Sigmoid colon (tissue), 7 donors: ENCODE measurements around the gene PAWR. TPM values are rescaled to one million over a fixed set of nuclear protein-coding genes. Genes with fewer than 3 reads are reported as not detected.

Experiments used
- DNase-seq: peaks from one replicate; pipeline ENCODE4 v3.0.0-alpha.2; 2019
- H3K27ac ChIP-seq, 4 donors: fragments of 200-600 bp; sonication (generic); one replicate each; pipeline ENCODE4 v1.5.1; 2016 to 2019; ENCODE audit warnings: mild to moderate bottlenecking in 1 of 4
- H3K27me3 ChIP-seq, 3 donors: fragments of 200-600 bp; sonication (generic); one replicate each; pipeline ENCODE4 v1.5.1; 2019; ENCODE audit warnings: mild to moderate bottlenecking in 1 of 3
- H3K36me3 ChIP-seq, 4 donors: fragments of 200-600 bp; sonication (generic); one replicate each; pipeline ENCODE4 v1.5.1; 2016 to 2019
- H3K4me1 ChIP-seq, 4 donors: fragments of 200-600 bp; sonication (generic); one replicate each; pipeline ENCODE4 v1.5.1; 2017 to 2019
- H3K4me3 ChIP-seq, 4 donors: fragments of 200-600 bp; sonication (generic); one replicate each; pipeline ENCODE4 v1.5.1; 2017 to 2019; ENCODE audit warnings: mild to moderate bottlenecking in 2 of 4, moderate library complexity in 1 of 4
- H3K9me3 ChIP-seq, 4 donors: fragments of 200-600 bp in 3 of 4; sonication (generic) in 3 of 4; one replicate each; pipeline versions ENCODE4 v1.5.1 to v1.6.1; 2013 to 2019
- CTCF ChIP-seq, 4 experiments: fragments of 450-650 bp in 3 of 4; fragments of 200-600 bp in 1 of 4; IDR thresholded peaks; one replicate each; pipeline ENCODE4 v1.5.1; 2016 to 2019; ENCODE audit warnings: antibody characterized with exemption in 4 of 4, mild to moderate bottlenecking in 3 of 4, moderate library complexity in 2 of 4
- EP300 ChIP-seq, 4 donors: sonication (generic); formaldehyde crosslinking; IDR thresholded peaks; one replicate each; pipeline ENCODE4 v1.6.1; 2017; ENCODE audit warnings: antibody characterized with exemption in 4 of 4
- POLR2A ChIP-seq, 2 donors: fragments of 450-650 bp; IDR thresholded peaks; one replicate each; pipeline ENCODE4 v1.6.1; 2016; ENCODE audit warnings: antibody characterized with exemption in 2 of 2, mild to moderate bottlenecking in 2 of 2, moderate library complexity in 2 of 2
- POLR2AphosphoS5 ChIP-seq, 4 donors: sonication (generic); formaldehyde crosslinking; IDR thresholded peaks; one replicate each; pipeline ENCODE4 v1.6.1; 2017; ENCODE audit warnings: antibody characterized with exemption in 4 of 4
- WGBS, 2 donors: extraction: QIAGEN DNeasy Blood & Tissue Kit; methylation state at CpG; one replicate each; pipeline ENCODE4 v1.1.7; 2013; 5-methylcytosine and 5-hydroxymethylcytosine counted together
- intact Hi-C: fragments of 100-400 bp; cut with DNase I; formaldehyde crosslinking; loops from one replicate; pipeline ENCODE4 v1.15.1; 2023
- polyA plus RNA-seq, 3 donors: library from polyadenylated mRNA; stranded (reverse); fragments of 200-250 nt; gene quantifications; one replicate each; pipeline ENCODE4 v1.2.3, GENCODE V29; 2013
- total RNA-seq, 4 donors: library from RNA; depleted of rRNA; stranded (reverse); fragments of >200 nt; gene quantifications; one replicate each; pipeline ENCODE4 v1.1.0, GENCODE V29; 2016
- donor health status: healthy with polysubstance abuse.
- donor health status: Bipolar disorder and iron deficiency.
- donor health status: healthy.

PAWR gene
- total and polyA plus RNA-seq, 7 donors, result 7.8 to 53.5 (median 24.5) TPM

- Histone ChIP-seq H3K36me3 (peaks cover 0 to 10% (median 4%) of the 10 kb centered on the region in 4 donors), H3K4me3 (no peak overlapping the region), H3K27ac (no peak overlapping the region), H3K9me3 (no peaks in the 10 kb centered on the region), H3K4me1 (no peaks in the 10 kb centered on the region), H3K27me3 (no peaks in the 10 kb centered on the region)
- WGBS, 2 donors, result 74 to 91% methylated on average over 2 of the region's 2 CpGs
- no peak for DNase-seq
- intact Hi-C loops, result no loop called here
- no peak for TF ChIP-seq EP300 (IDR thresholded peaks at IDR 0.05)
- no peak for TF ChIP-seq CTCF (IDR thresholded peaks at IDR 0.05)
- no peak for TF ChIP-seq POLR2AphosphoS5 (IDR thresholded peaks at IDR 0.05)
- TF ChIP-seq POLR2A (IDR thresholded peaks at IDR 0.05), result no peak
These were observed 66.4 kb downstream of the PAWR start for GRCh38 chr12:79624378-79624777.

- H3K27ac ChIP-seq, result no peak overlapping the region
- intact Hi-C loops, result no loop called here
- no peak for TF ChIP-seq CTCF (IDR thresholded peaks at IDR 0.05)
- no peak for TF ChIP-seq EP300 (IDR thresholded peaks at IDR 0.05)
- TF ChIP-seq POLR2AphosphoS5 (IDR thresholded peaks at IDR 0.05), result no peak
- TF ChIP-seq POLR2A (IDR thresholded peaks at IDR 0.05), result no peak
- no peak for DNase-seq
- no peak overlapping the region for H3K4me3 ChIP-seq
- no peaks in the 10 kb centered on the region for H3K27me3 ChIP-seq
- H3K4me1 ChIP-seq, result no peaks in the 10 kb centered on the region
- 30 to 71% methylated on average over 3 of the region's 3 CpGs for WGBS, 2 donors
- H3K9me3 ChIP-seq, result no peaks in the 10 kb centered on the region
- H3K36me3 ChIP-seq, result peaks cover 0 to 10% (median 4%) of the 10 kb centered on the region in 4 donors
These were observed 70.7 kb downstream of the PAWR start for GRCh38 chr12:79619872-79620562.

GRCh38 chr12:79618848-79619404, 71.8 kb downstream of the PAWR start:
- Histone ChIP-seq H3K36me3 (peaks cover 0 to 10% (median 4%) of the 10 kb centered on the region in 4 donors), H3K4me3 (no peak overlapping the region), H3K27ac (no peak overlapping the region), H3K27me3 (no peaks in the 10 kb centered on the region), H3K4me1 (no peaks in the 10 kb centered on the region), H3K9me3 (no peaks in the 10 kb centered on the region)
- TF ChIP-seq POLR2A (IDR thresholded peaks at IDR 0.05), result no peak
- TF ChIP-seq EP300 (IDR thresholded peaks at IDR 0.05), result no peak
- no peak for TF ChIP-seq POLR2AphosphoS5 (IDR thresholded peaks at IDR 0.05)
- no peak for TF ChIP-seq CTCF (IDR thresholded peaks at IDR 0.05)
- no peak for DNase-seq
- 89 to 91% methylated on average over 2 of the region's 2 CpGs for WGBS, 2 donors
- intact Hi-C loops, result no loop called here

GRCh38 chr12:79617696-79618095, 73.1 kb downstream of the PAWR start:
- 96 to 97% methylated on average over 4 of the region's 4 CpGs for WGBS, 2 donors

More at GRCh38 chr12:79617696-79618095, 73.1 kb downstream of the PAWR start:
- Histone ChIP-seq H3K4me1 (no peaks in the 10 kb centered on the region), H3K27me3 (no peaks in the 10 kb centered on the region), H3K36me3 (peaks cover 0 to 10% (median 4%) of the 10 kb centered on the region in 4 donors), H3K9me3 (no peaks in the 10 kb centered on the region), H3K4me3 (no peak overlapping the region), H3K27ac (no peak overlapping the region)
- TF ChIP-seq CTCF (IDR thresholded peaks at IDR 0.05) (no peak), POLR2AphosphoS5 (IDR thresholded peaks at IDR 0.05) (no peak), POLR2A (IDR thresholded peaks at IDR 0.05) (no peak), EP300 (IDR thresholded peaks at IDR 0.05) (no peak)
- no peak for DNase-seq
- intact Hi-C loops, result no loop called here
